ENCODE results near the gene PTPN4.
"Not testable (repeated sequence)": the region's sequence is repeated elsewhere in the genome, so short reads cannot be mapped to it uniquely, and the experiment has no call there.

PTPN4 gene

GRCh38 chr2:119932809-119933208 lies 173.1 kb downstream of the PTPN4 start:
- no peak for FAIRE-seq
- no peak for DNase-seq (ENCODE audit: insufficient read length, low spot score)

GRCh38 chr2:119934319-119934718 lies 174.6 kb downstream of the PTPN4 start:
- DNase-seq (ENCODE audit: insufficient read length, low spot score) (no peak), FAIRE-seq (no peak)

DNA sequence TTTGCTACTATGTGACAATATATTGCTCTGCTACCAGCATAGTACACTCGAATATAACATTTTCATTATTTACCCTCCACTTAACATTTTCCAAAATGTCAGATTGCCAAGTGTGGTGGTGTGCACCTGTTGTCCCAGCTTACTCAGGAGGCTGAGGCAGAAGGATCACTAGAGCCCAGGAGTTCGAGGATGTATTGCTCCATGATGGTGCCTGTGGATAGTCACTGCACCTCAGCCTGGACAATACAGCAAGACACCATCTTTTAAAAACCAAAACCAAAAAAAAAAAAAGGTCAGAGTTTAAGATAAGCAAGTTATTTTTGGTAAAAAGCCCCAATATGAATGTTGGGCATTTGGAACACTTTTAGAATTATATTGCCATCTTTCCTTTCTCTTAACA lies 178.0 kb downstream of the PTPN4 start:
- FAIRE-seq (no peak), DNase-seq (ENCODE audit: insufficient read length, low spot score) (no peak)

DNA sequence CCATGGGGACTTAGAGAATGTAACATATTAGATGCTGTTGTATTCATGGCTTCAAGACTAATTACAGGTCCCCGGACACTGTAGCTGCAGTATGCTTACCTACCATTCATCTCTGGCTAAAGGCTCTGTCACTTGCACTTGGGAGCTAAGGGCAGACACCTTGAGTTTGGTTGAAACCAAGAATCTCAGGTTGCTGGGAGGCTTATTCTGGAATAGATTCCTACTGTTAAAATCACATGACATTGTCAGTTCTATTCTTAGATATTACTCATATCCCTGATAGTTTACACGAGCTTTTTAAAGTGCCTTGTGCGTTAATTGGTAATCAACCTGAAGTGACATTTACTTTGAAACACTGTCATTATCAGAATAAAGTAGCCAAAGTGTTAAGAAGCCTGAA lies 180.2 kb downstream of the PTPN4 start:
- DNase-seq (ENCODE audit: insufficient read length, low spot score) = no peak
- peak; percentile 21 for FAIRE-seq

DNA sequence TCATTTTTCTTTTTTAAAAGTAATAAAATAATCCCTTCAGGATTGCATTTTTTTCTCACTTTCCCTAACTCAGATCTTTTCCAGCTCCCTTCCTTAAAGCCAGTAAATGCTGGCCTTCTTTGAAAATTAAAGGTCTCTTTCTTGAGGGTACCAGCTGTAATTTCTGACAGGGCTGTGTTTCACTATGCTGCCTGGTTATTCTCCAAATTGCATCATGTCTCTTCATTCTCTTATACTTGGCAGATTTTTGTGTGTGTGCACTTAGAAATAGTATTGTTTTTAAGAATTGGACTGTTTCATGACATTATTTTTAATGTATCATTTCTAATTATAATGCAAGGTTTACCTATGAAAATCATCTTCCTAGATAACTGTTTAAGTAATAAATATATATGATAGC lies 181.1 kb downstream of the PTPN4 start:
- DNase-seq (ENCODE audit: insufficient read length, low spot score) (no peak), FAIRE-seq (no peak)

DNA sequence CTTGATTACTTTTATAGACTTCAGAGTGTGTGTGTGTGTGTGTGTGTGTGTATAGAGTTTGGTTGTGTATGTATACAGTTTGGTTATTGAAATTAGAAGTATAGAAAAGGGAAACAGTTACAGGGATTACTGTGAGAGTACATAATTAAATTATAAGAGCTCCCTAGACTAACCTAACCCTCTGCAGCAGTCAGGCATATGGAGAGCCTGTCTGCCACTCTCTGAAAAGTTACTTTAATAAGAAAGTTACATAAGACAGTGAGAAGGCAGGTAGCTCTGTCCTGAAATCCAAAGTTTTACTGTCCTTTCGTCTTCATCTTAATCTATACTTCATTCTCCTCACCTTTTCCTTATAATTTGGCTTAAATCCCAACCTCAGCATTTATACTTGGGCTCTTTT lies 181.7 kb downstream of the PTPN4 start:
- DNase-seq (ENCODE audit: insufficient read length, low spot score) (no peak), FAIRE-seq (no peak)

DNA sequence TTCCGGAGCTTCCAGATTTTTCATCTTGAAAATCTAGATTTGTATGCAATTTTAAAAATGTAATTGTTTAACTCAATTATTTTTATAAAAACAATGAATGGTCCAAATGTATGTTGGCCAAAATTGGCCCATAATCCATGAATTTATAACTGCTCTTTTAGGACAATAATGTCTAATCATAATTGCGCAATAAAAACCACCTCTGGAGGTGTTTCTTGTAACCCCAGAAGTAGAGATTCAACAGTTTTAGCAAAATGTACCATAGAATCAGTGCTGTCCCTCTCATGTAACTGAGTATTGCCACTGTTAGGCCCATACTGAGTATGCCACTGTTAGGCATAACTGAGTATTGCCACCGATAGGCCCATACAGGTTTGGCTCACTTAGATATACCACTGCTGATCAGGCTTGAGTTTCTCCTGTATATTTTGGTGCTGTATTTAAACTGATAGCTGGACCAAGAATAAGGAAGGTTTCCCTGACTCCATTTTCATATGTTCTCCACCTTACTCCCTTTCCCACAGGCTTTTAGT lies 182.3 kb downstream of the PTPN4 start:
- DNase-seq (ENCODE audit: insufficient read length, low spot score) (no peak), FAIRE-seq (peak; percentile 21)

DNA sequence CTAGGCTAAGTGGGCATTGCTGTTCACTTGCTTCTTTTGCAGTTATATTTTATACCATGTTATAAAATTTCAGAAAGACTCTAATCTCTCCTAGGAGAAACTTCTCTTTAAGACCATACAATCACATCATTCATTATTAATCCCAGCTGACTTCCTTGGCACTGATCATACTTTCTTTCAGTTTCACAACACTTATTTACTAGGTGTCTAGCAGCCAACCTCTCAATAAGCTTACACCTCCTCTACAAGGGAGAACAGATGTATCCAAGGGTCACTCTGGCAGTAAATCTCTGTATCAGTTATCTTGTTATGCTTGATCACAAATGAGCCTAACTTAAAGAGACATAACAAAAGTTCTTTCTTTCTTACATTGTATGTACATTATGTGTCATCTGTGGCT lies 183.3 kb downstream of the PTPN4 start:
- no peak for FAIRE-seq

DNA sequence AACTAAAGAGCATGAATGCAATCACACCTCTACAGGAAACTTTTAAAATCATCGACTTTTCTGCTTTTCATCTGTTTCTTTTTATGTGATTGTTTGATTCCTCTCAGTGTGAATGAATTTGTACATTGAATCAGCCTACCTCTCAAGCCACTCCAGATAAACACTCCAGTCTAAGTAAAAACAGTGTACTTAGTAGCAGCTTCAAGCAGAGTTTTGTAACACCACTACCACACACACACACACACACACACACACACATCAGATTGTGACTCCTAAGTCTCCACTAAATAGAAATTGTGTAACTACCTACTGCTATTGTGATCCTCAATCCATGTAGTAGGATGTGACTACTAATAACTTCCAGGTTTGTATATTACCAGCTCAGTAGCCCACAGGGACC lies 187.8 kb downstream of the PTPN4 start:
- DNase-seq (ENCODE audit: insufficient read length, low spot score) (no peak), FAIRE-seq (no peak)

More for the DNA sequence above, 183.3 kb downstream of the PTPN4 start:
- DNase-seq (ENCODE audit: insufficient read length, low spot score) = no peak

DNA sequence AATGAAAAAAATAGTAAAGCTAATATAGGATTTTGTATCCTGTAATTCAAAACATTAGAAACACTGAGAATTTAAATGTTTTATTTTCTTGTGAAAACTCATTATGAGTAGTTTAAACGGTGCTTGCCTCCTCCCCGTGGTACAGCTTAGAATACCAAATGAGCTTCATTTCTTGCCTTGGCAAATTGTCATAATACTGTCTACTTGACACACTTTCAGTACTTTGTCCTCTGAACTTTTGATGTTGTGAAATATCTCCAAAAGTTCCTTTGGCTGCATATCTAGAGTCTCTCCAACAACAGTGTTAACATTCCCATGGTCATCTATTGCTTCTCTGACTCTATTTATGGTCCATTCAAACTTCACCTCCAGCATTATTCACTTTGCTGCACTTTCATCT lies 191.2 kb downstream of the PTPN4 start:
- DNase-seq (ENCODE audit: insufficient read length, low spot score) = no peak
- FAIRE-seq = no peak

DNA sequence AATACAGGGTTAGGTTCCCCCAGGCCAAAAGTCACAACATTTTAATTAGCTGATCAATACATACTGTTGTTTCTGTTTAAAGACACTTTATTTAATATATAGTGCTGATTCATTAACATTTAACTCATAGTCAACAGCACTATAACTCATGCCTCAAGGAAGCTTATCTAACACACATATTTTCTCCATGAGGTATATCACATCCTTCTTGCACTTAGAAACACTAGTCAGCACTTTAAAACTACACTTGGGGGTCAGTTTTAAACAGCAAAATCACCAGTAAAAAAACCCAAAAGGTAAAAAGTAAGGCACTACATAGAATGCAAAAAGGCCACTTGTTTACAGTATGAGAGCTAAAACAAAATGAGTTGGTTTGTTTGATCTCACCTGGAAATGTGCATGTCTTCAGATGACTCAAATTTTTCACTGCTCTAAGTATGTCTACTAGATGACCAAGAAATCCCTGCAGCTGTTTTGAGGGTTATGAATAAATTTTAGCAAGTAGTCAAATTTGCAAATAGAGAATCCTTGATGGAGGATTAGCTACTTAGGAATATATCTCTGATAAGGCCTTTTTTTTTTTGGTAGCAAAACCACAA lies 199.0 kb downstream of the PTPN4 start:
- no peak for FAIRE-seq
- DNase-seq (ENCODE audit: insufficient read length, low spot score) = no peak

DNA sequence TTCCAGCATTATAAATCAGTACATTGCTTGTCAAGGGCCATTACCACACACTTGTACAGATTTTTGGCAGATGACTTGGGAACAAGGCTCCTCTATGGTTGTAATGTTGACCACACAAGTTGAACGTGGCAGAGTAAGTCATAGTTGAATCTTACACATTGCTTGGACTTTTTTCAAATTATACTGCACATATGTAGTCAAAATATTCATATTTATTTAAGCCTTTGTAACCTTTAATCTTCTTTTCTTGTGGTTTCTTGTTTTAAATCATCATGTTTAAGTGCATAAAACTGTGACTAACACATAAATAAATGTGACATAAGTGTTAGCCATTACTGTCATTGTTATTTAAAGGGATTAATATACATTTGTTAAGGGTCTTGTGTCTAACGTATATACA lies 201.1 kb downstream of the PTPN4 start:
- DNase-seq (ENCODE audit: insufficient read length, low spot score) (no peak), FAIRE-seq (no peak)

DNA sequence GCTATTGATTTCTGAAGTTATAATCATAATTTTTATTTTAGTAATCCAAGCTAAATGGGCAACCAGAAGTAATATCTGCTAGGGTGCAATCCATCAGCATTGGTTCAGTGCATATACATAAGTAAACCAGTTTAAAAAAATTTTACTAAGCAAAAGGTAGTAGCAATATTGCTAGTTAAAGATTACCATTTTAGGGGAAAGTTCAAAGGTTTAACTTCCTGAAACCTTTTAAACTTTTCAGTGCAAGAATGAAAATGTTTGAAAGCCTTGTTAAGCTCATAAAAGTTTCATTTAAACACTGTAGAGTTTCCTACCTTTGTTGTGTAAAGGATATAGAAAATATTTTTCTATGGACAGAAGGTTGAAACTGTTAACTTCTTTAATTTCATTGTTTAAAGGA lies 222.2 kb downstream of the PTPN4 start:
- FAIRE-seq (peak; percentile 68), DNase-seq (ENCODE audit: insufficient read length, low spot score) (no peak)

DNA sequence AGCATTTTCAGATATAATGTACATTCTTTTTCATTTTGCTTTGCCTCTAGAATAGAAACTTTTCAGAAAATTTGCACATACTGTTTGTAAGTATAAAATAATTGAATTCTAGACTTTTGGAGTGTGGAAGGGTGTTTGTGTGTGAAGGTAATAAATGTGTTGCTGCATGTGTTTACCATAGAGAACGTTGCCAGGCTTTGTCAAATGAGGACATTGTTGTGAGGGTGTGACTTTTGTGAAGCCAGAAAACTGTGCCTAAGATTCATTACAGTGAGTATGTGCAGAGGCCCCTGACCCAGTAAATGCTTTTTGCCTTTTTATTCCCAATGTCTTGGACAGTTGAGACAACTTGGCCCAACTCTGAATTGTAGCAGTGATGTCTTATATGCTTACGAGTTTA lies 222.8 kb downstream of the PTPN4 start:
- FAIRE-seq (no peak), DNase-seq (ENCODE audit: insufficient read length, low spot score) (no peak)

DNA sequence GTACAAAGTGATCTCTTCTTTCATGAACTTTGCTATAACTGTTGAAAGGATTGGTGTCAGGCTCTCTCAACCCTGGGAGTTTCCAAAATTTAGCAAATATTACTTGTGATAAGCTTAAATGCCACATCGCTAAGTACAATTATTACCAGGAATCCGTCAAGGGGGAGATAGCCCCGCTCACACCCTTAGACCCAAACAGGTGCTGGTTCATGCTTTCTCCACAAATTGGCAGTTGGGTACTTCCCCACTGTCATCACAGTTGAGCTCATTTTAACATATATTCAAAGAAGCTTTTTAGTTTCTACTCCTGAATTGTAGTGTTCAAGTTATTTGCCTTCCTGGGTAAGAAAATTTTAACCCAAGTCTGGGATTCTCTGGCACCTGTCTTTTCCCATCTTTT lies 223.4 kb downstream of the PTPN4 start:
- DNase-seq (ENCODE audit: insufficient read length, low spot score) (no peak), FAIRE-seq (no peak)

DNA sequence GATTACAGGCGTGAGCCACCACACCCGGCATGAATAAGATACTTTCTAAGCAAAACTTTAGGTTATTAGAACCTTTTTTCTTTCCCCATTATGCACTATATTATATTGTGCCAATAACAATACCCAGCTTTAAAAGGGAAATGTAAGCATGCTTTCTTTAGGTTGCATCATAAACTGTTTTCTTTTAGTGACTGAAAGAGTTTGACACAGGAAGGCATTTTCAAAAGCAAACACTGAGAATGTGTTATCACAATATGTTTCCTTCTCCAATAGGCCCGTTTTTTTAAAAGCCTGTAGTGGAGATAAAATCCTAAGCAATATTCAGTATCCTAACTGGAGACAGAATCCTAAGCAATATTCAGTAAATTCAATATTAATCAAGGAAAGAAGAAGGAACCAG lies 236.4 kb downstream of the PTPN4 start:
- DNase-seq (ENCODE audit: insufficient read length, low spot score) = no peak
- FAIRE-seq = no peak

- FAIRE-seq; DNase-seq (ENCODE audit: insufficient read length, low spot score): not testable (repeated sequence)
Observed at GRCh38 chr2:119996896-119997891, 237.5 kb downstream of the PTPN4 start.

- DNase-seq (ENCODE audit: insufficient read length, low spot score) (no peak), FAIRE-seq (no peak)
Observed at GRCh38 chr2:120001471-120001870, 241.7 kb downstream of the PTPN4 start.

- FAIRE-seq = no peak
Observed at GRCh38 chr2:120004254-120004653, 244.5 kb downstream of the PTPN4 start.

DNA sequence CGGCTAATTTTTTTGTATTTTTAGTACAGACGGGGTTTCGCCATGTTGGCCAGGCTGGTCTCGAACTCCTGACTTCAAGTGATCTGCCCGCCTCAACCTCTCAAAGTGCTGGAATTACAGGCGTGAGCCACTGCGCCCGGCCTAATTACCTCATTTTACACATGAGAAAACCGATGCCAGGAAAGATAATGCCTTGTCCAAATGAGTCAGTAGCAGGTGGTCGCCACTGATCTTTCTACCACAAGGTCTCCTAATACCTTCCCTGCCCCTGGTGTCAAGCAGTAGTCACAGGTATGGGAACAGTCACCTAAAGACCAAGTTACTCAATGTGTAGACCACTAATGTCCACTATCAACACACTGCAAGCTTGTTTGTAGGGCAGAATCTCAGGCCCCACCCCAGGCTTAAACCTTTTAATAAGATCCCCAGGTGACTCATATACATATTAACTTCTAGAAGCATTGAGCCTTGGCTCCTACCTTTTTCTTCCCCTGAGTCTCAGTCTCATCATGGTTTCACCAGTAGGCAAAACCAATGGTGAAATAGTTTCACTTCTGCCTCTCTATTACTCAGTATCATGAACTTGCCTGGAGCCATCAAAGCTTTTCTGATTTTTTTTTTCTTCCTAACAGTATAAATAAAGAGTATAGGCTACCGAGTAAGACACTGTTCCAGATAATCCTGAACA lies 246.3 kb downstream of the PTPN4 start:
- DNase-seq (ENCODE audit: insufficient read length, low spot score) (peak; percentile 40), FAIRE-seq (peak; percentile 78)

More at GRCh38 chr2:120004254-120004653, 244.5 kb downstream of the PTPN4 start:
- no peak for DNase-seq (ENCODE audit: insufficient read length, low spot score)

DNA sequence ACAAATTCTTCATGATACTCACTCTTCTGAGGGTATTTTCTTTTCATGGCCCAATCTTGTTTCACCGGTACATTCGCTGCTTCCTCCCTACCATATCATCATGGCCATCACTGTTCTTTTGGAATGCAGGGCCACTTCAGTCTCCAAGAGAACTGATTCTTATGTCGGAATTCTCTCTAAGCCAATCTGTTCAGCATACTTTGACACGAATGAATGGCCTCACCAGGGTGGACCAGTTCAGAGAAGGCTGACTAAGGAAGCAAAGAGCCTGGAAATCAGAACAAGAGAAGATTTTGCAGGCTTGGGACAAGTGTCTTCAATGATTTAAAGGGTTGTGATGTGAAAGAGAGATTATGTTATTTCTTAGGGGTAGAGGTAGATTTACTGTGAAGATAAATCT lies 248.1 kb downstream of the PTPN4 start:
- no peak for FAIRE-seq
- DNase-seq (ENCODE audit: insufficient read length, low spot score) = no peak

Measured in GM19239 (cell line).